Subcutaneous abdominal adipose tissue (tissue), 5 donors: ENCODE results near the gene DDT.
"Not testable (repeated sequence)": the region's sequence is repeated elsewhere in the genome, so short reads cannot be mapped to it uniquely, and the experiment has no call there.

Experiments used
- H3K27ac ChIP-seq: one replicate; pipeline ENCODE4 v1.7.0; 2013; ENCODE audit warnings: low read depth, mild to moderate bottlenecking, inconsistent platforms, low read length, moderate library complexity
- H3K27me3 ChIP-seq, 5 donors: one replicate each; pipeline ENCODE4 v1.7.0; 2013; ENCODE audit warnings: low read length in 5 of 5, inconsistent platforms in 1 of 5; ENCODE audit not compliant: control insufficient read depth in 5 of 5, insufficient read depth in 4 of 5
- H3K36me3 ChIP-seq, 5 donors: one replicate each; pipeline ENCODE4 v1.7.0; 2013; ENCODE audit warnings: low read length in 5 of 5; ENCODE audit not compliant: control insufficient read depth in 5 of 5, insufficient read depth in 5 of 5
- H3K4me1 ChIP-seq, 5 donors: one replicate each; pipeline ENCODE4 v1.7.0; 2013; ENCODE audit warnings: low read length in 5 of 5, mild to moderate bottlenecking in 3 of 5, moderate library complexity in 1 of 5; ENCODE audit not compliant: control insufficient read depth in 5 of 5, insufficient read depth in 5 of 5
- H3K4me3 ChIP-seq, 5 donors: one replicate each; pipeline ENCODE4 v1.7.0; 2013; ENCODE audit warnings: low read length in 5 of 5, low read depth in 1 of 5
- H3K9ac ChIP-seq, 5 donors: one replicate each; pipeline ENCODE4 v1.7.0; 2013; ENCODE audit warnings: low read length in 5 of 5, mild to moderate bottlenecking in 4 of 5, moderate library complexity in 3 of 5
- H3K9me3 ChIP-seq, 5 donors: one replicate each; pipeline ENCODE4 v1.7.0; 2013; ENCODE audit warnings: low read length in 5 of 5; ENCODE audit not compliant: control insufficient read depth in 5 of 5
- donor health status: healthy.
- donor health status: healthy.
- donor health status: healthy.
- donor health status: healthy.
- donor health status: healthy.

The DDT gene

GRCh38 chr22:23925020-23925606, 49.1 kb downstream of the DDT start:
- H3K27ac ChIP-seq: no peak overlapping the region
- H3K4me1 ChIP-seq: no peaks in the 10 kb centered on the region
- H3K36me3 ChIP-seq: peaks cover 0 to 26% (median 8%) of the 10 kb centered on the region in 5 donors

GRCh38 chr22:23922921-23923320, 51.3 kb downstream of the DDT start:
- Histone ChIP-seq H3K9ac (no peak overlapping the region), H3K4me1 (no peaks in the 10 kb centered on the region), H3K36me3 (peaks cover 0 to 30% (median 8%) of the 10 kb centered on the region in 5 donors), H3K9me3 (peaks cover 0 to 8% (median 7%) of the 10 kb centered on the region in 5 donors), H3K4me3 (no peak overlapping the region), H3K27ac (no peak overlapping the region), H3K27me3 (no peaks in the 10 kb centered on the region)

More at GRCh38 chr22:23925020-23925606, 49.1 kb downstream of the DDT start:
- Histone ChIP-seq H3K27me3 (no peaks in the 10 kb centered on the region), H3K4me3 (no peak overlapping the region), H3K9ac (no peak overlapping the region), H3K9me3 (peaks cover 0 to 8% (median 7%) of the 10 kb centered on the region in 5 donors)

GRCh38 chr22:23921586-23922201, 52.5 kb downstream of the DDT start:
- H3K27me3 ChIP-seq, H3K9ac ChIP-seq, H3K9me3 ChIP-seq, H3K4me3 ChIP-seq, H3K27ac ChIP-seq, H3K4me1 ChIP-seq: not testable (repeated sequence)
- H3K36me3 ChIP-seq: peaks cover 0 to 30% (median 8%) of the 10 kb centered on the region in 5 donors
